ENCODE results near the gene CPNE5. TPM values are rescaled to one million over a fixed set of nuclear protein-coding genes. Genes with fewer than 3 reads are reported as not detected.

The CPNE5 gene
- total and polyA plus RNA-seq, 9 of the 15 experiments (the other 6 are each of a cell fraction or from before 2014, with no cell fraction given): 0.14 to 1.0 (median 0.46) TPM; not detected in 2

GRCh38 chr6:36759148-36759759 lies 80.0 kb downstream of the CPNE5 start (continued):
- TF ChIP-seq, protein P1, sequence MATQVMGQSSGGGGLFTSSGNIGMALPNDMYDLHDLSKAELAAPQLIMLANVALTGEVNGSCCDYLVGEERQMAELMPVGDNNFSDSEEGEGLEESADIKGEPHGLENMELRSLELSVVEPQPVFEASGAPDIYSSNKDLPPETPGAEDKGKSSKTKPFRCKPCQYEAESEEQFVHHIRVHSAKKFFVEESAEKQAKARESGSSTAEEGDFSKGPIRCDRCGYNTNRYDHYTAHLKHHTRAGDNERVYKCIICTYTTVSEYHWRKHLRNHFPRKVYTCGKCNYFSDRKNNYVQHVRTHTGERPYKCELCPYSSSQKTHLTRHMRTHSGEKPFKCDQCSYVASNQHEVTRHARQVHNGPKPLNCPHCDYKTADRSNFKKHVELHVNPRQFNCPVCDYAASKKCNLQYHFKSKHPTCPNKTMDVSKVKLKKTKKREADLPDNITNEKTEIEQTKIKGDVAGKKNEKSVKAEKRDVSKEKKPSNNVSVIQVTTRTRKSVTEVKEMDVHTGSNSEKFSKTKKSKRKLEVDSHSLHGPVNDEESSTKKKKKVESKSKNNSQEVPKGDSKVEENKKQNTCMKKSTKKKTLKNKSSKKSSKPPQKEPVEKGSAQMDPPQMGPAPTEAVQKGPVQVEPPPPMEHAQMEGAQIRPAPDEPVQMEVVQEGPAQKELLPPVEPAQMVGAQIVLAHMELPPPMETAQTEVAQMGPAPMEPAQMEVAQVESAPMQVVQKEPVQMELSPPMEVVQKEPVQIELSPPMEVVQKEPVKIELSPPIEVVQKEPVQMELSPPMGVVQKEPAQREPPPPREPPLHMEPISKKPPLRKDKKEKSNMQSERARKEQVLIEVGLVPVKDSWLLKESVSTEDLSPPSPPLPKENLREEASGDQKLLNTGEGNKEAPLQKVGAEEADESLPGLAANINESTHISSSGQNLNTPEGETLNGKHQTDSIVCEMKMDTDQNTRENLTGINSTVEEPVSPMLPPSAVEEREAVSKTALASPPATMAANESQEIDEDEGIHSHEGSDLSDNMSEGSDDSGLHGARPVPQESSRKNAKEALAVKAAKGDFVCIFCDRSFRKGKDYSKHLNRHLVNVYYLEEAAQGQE (IDR thresholded peaks at IDR 0.05; ENCODE audit: borderline replicate concordance): peak; percentile 67
- TF ChIP-seq, protein P1 (CRISPR knock-in tag; IDR thresholded peaks at IDR 0.05; ENCODE audit: low read depth): no peak
- TF ChIP-seq ZNF232 (CRISPR knock-in tag; IDR thresholded peaks at IDR 0.05) (no peak), VEZF1 (CRISPR knock-in tag; IDR thresholded peaks at IDR 0.05) (peak; percentile 53), FOXA1 (IDR thresholded peaks at IDR 0.05; ENCODE audit: borderline replicate concordance) (no peak), SREBF2 (CRISPR knock-in tag; IDR thresholded peaks at IDR 0.05) (no peak), MCM2 (IDR thresholded peaks at IDR 0.05; ENCODE audit: low read depth) (no peak), MAZ (CRISPR knock-in tag; conservative IDR thresholded peaks at IDR 0.05 in 1 of 2, IDR thresholded peaks at IDR 0.05 in 1 of 2) (peak in 1 of 2 experiments; percentile 97; a peak in 3 of 4 replicates), DEAF1 (CRISPR knock-in tag; IDR thresholded peaks at IDR 0.05) (peak; percentile 90), ZBTB5 (IDR thresholded peaks at IDR 0.05) (no peak), CXXC5 (CRISPR knock-in tag; IDR thresholded peaks at IDR 0.05) (peak; percentile 14; the same call in 1 of the 2 replicates), SMC3 (conservative IDR thresholded peaks at IDR 0.05; ENCODE audit: insufficient read depth, low read depth, low read length) (peak; percentile 92), JUN (IDR thresholded peaks at IDR 0.05; ENCODE audit: borderline replicate concordance, low read depth, low read length) (no peak), JUN (CRISPR knock-in tag; IDR thresholded peaks at IDR 0.05; ENCODE audit: borderline replicate concordance) (no peak)
